Measurements from ENCODE around the gene SULT1C4. TPM values are rescaled to one million over a fixed set of nuclear protein-coding genes. Genes with fewer than 3 reads are reported as not detected.

The SULT1C4 gene
- total RNA-seq: 7.7 and 8.0 TPM in 2 replicates
- long read RNA-seq, partial matches to known transcripts: 0 of 12 reads
- long read RNA-seq, other reads (novel, unspliced or antisense): 7 of 12 reads

DNA sequence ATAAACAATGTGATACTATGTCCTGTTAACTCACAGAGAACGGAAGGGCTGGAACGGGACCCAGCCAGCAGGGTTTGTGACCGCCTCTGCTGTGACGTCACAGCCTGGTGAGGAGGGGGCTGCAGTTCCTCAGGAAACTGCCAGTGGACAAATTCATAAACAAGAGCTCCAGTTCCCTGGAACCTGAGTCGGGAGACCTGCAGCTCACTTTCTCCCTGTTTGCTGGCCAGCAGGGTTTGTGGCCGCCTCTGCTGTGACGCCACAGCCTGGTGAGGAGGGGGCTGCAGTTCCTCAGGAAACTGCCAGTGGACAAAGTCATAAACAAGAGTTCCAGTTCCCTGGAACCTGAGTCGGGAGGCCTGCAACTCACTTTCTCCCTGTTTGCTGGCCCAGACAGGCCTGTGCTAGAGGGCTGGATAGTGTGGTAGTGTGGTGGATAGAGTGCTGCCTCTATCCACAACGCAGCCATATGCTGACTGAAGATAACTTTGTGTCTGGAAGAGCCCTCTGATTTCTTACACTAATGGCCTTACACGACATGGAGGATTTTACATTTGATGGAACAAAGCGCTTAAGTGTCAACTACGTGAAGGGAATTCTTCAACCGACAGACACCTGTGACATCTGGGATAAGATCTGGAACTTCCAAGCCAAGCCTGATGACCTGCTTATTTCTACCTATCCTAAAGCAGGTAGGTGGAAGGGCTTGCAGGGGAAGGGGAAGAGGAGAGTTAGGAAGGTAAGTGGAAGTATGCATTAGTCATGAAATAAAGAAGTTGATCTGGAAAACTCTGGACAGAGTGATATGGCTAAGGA lies at the start of gene SULT1C4:
Gene SULT1C4 (plus strand): TSS at position 140 of the 816 bp plus-strand sequence. CDS start 384 bp downstream, at position 524.
- peak within 1 kb of the TSS; percentile 14 for H3K27ac Mint-ChIP-seq (ENCODE audit: unreplicated experiment)
- peak; percentile 52 for DNase-seq (ENCODE audit: low read depth, low spot score)
- peak within 1 kb of the TSS; percentile 72 for H3K4me3 Mint-ChIP-seq
- no peaks in the 10 kb centered on the region for H3K9me3 Mint-ChIP-seq
- H3K4me1 Mint-ChIP-seq: peaks cover 33% of the 10 kb centered on the region
- TF ChIP-seq, protein P1, sequence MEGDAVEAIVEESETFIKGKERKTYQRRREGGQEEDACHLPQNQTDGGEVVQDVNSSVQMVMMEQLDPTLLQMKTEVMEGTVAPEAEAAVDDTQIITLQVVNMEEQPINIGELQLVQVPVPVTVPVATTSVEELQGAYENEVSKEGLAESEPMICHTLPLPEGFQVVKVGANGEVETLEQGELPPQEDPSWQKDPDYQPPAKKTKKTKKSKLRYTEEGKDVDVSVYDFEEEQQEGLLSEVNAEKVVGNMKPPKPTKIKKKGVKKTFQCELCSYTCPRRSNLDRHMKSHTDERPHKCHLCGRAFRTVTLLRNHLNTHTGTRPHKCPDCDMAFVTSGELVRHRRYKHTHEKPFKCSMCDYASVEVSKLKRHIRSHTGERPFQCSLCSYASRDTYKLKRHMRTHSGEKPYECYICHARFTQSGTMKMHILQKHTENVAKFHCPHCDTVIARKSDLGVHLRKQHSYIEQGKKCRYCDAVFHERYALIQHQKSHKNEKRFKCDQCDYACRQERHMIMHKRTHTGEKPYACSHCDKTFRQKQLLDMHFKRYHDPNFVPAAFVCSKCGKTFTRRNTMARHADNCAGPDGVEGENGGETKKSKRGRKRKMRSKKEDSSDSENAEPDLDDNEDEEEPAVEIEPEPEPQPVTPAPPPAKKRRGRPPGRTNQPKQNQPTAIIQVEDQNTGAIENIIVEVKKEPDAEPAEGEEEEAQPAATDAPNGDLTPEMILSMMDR (conservative IDR thresholded peaks at IDR 0.05): no peak
- no peaks in the 10 kb centered on the region for H3K36me3 Mint-ChIP-seq (ENCODE audit: low read depth)
- H3K27me3 Mint-ChIP-seq (ENCODE audit: low read depth): no peaks in the 10 kb centered on the region

DNA sequence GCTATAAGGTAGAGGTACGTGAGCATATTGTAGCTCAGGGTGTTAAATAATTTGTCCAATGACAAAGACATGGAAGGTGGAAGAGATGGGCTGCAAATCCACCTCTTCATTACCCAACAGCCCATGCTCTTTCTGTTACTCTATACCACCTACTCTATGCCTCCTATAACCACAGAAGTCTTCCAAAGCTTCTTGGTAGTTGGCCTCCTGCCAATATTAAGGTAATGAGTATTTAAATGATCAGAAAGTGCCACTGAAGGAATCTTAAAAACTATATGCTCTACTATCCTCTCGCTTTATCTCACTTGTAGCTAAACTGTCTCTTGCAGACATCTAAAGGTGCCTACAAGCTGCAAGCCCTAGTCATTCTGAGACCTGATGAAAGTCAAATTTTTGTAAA lies 48.0 kb upstream of the SULT1C4 start:
- no peak overlapping the region for H3K27ac Mint-ChIP-seq (ENCODE audit: unreplicated experiment)
- H3K36me3 Mint-ChIP-seq (ENCODE audit: low read depth): no peaks in the 10 kb centered on the region
- no peaks in the 10 kb centered on the region for H3K4me1 Mint-ChIP-seq
- TF ChIP-seq, protein P1 (conservative IDR thresholded peaks at IDR 0.05): no peak
- no peak for DNase-seq (ENCODE audit: low read depth, low spot score)
- H3K4me3 Mint-ChIP-seq: no peak overlapping the region
- no peaks in the 10 kb centered on the region for H3K27me3 Mint-ChIP-seq (ENCODE audit: low read depth)
- H3K9me3 Mint-ChIP-seq: no peaks in the 10 kb centered on the region

DNA sequence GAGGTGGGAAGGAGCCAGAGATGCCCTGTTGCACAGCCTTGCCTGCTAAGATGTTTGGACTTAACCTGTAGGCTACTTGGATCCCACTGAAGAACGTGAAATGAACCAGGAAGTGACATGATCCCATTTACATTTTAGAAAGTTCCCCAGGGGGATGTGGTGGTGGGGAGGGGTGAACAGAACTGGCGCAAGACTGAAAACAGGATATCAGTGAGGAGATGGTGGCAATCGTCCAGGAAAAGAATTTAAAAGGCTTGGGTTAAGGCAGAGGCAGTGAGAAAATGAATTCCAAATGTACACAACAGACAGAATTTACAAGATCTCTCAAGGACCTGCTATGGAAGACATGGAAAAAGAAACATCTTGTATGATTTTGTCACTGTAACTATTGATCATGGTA lies 46.8 kb upstream of the SULT1C4 start:
- Mint-ChIP-seq H3K27me3 (ENCODE audit: low read depth) (no peaks in the 10 kb centered on the region), H3K4me3 (no peak overlapping the region), H3K9me3 (no peaks in the 10 kb centered on the region), H3K4me1 (no peaks in the 10 kb centered on the region), H3K36me3 (ENCODE audit: low read depth) (no peaks in the 10 kb centered on the region), H3K27ac (ENCODE audit: unreplicated experiment) (no peak overlapping the region)
- DNase-seq (ENCODE audit: low read depth, low spot score): no peak
- TF ChIP-seq, protein P1 (conservative IDR thresholded peaks at IDR 0.05): no peak

DNA sequence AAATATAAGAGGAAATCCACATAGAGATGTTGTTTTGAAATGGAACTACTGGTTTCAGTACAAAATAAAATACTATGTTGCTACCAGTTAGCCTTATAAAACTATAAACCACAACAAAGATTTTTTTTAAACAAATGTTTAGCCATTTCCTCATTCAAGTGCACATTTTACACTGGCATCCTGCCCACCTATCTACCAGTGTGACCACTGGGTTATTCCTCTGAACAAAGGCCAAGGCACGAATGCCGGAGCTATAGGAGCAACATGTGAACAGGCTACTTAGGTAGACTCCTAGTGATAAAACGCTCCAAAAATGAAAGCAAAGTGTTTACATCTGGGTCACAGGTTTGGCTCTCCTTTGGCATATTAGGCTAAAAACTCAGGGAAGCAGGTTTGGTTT lies 31.8 kb upstream of the SULT1C4 start:
- Mint-ChIP-seq H3K9me3 (no peaks in the 10 kb centered on the region), H3K4me1 (no peaks in the 10 kb centered on the region), H3K27ac (ENCODE audit: unreplicated experiment) (no peak overlapping the region)

DNA sequence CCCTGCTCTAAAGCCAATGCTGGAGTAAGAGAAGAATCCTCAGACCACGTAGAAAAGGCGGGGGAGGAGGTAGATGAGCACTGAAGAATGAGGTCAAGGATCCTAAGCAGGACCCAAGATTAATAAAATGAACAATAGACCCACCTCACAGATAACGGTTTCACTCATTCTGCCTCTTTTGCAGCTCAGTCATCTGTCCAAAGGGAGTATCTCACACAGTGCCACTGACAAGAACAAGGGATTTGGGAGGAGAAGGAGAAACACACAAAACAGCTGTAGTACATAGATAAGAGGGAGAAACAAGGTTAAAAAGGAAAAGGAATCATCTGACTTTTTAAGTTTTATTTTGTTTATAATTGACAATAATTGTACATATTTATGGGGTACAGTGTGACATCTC lies 30.9 kb upstream of the SULT1C4 start:
- no peak overlapping the region for H3K4me3 Mint-ChIP-seq
- H3K27ac Mint-ChIP-seq (ENCODE audit: unreplicated experiment): no peak overlapping the region
- no peaks in the 10 kb centered on the region for H3K9me3 Mint-ChIP-seq
- TF ChIP-seq, protein P1 (conservative IDR thresholded peaks at IDR 0.05): no peak
- no peaks in the 10 kb centered on the region for H3K4me1 Mint-ChIP-seq
- peaks cover 3% of the 10 kb centered on the region for H3K36me3 Mint-ChIP-seq (ENCODE audit: low read depth)
- DNase-seq (ENCODE audit: low read depth, low spot score): no peak
- H3K27me3 Mint-ChIP-seq (ENCODE audit: low read depth): peaks cover 6% of the 10 kb centered on the region

More for the DNA sequence above, 31.8 kb upstream of the SULT1C4 start:
- TF ChIP-seq, protein P1 (conservative IDR thresholded peaks at IDR 0.05): no peak
- no peak overlapping the region for H3K4me3 Mint-ChIP-seq
- peaks cover 6% of the 10 kb centered on the region for H3K27me3 Mint-ChIP-seq (ENCODE audit: low read depth)
- peaks cover 3% of the 10 kb centered on the region for H3K36me3 Mint-ChIP-seq (ENCODE audit: low read depth)
- DNase-seq (ENCODE audit: low read depth, low spot score): no peak

Measured in neural crest cell (in vitro differentiated cells).